GM03348 (cell line): ENCODE results near the gene RAB11FIP3.

ENCODE experiments used
- DNase-seq: peaks from one replicate; pipeline ENCODE4 v3.0.0; 2012; ENCODE audit warnings: low spot score

Gene RAB11FIP3

GRCh38 chr16:554640-555365 is 129.4 kb downstream of the RAB11FIP3 start:
- DNase-seq, result no peak

- DNase-seq, result no peak
Measured at GRCh38 chr16:555528-556473, 130.4 kb downstream of the RAB11FIP3 start.

GRCh38 chr16:556474-557173 is 131.2 kb downstream of the RAB11FIP3 start:
- no peak for DNase-seq

- DNase-seq, result no peak
Measured at GRCh38 chr16:557463-558297, 132.2 kb downstream of the RAB11FIP3 start.

- DNase-seq, result no peak
Measured at GRCh38 chr16:558298-559020, 133.0 kb downstream of the RAB11FIP3 start.

- no peak for DNase-seq
Measured at GRCh38 chr16:559021-559380, 133.6 kb downstream of the RAB11FIP3 start.

GRCh38 chr16:559411-560203 is 134.2 kb downstream of the RAB11FIP3 start:
- DNase-seq, result no peak

- no peak for DNase-seq
Measured at GRCh38 chr16:560204-560700, 134.8 kb downstream of the RAB11FIP3 start, which contains the start of gene PRR35. Gene PRR35 (plus strand): TSS chr16:560394. CDS start chr16:563295, 2,901 bp downstream.

- no peak for DNase-seq
Measured at GRCh38 chr16:560701-561412, 135.4 kb downstream of the RAB11FIP3 start.

GRCh38 chr16:561413-561794 is 136.0 kb downstream of the RAB11FIP3 start:
- DNase-seq, result no peak

GRCh38 chr16:561957-562938 is 136.8 kb downstream of the RAB11FIP3 start:
- DNase-seq, result no peak

GRCh38 chr16:563072-563644 is 137.7 kb downstream of the RAB11FIP3 start:
- DNase-seq, result no peak

- DNase-seq, result no peak
Measured at GRCh38 chr16:564690-565418, 139.4 kb downstream of the RAB11FIP3 start.

GRCh38 chr16:565419-566330 is 140.2 kb downstream of the RAB11FIP3 start:
- no peak for DNase-seq

GRCh38 chr16:566475-567372 is 141.3 kb downstream of the RAB11FIP3 start, which contains the start of gene NHLRC4:
Gene NHLRC4 (plus strand): TSS chr16:567005. CDS start chr16:568048, 1,043 bp downstream.
- peak; percentile 65 for DNase-seq
